Common myeloid progenitor, CD34-positive (primary cell): ENCODE results near the gene RASAL2.
"Not testable (repeated sequence)": the region's sequence is repeated elsewhere in the genome, so short reads cannot be mapped to it uniquely, and the experiment has no call there.

Experiments
- CTCF ChIA-PET: fragments of 350-600 bp; sonication (Branson Sonifier 250); formaldehyde crosslinking; loops from one replicate; lab custom pipeline; 2021; ENCODE audit warnings: antibody characterized with exemption; lab: Charles Lee
- POLR2A ChIA-PET: fragments of 350-600 bp; sonication (Branson Sonifier 250); formaldehyde crosslinking; loops from one replicate; lab custom pipeline; 2021; ENCODE audit warnings: antibody characterized with exemption; lab: Charles Lee
- DNase-seq, 3 donors: peaks; one replicate each; pipeline versions ENCODE4 v3.0.0 to v3.0.0-alpha.2; 2013
- H3K27ac ChIP-seq, 2 experiments: 1 replicate in 1 of 2; 2 replicates in 1 of 2; pipeline ENCODE4 v1.7.0; 2013; ENCODE audit warnings: inconsistent platforms in 2 of 2, low read length in 2 of 2, mild to moderate bottlenecking in 2 of 2, low read depth in 1 of 2, moderate library complexity in 1 of 2; ENCODE audit not compliant: severe bottlenecking in 2 of 2, insufficient read depth in 1 of 2, poor library complexity in 1 of 2
- H3K27me3 ChIP-seq, 5 experiments: replicated peaks in 2 of 5; 1 replicate in 3 of 5; 2 replicates in 2 of 5; pipeline versions ENCODE4 v1.6.1 to v1.7.0; 2013; ENCODE audit warnings: low read length in 4 of 5, mild to moderate bottlenecking in 2 of 5, moderate library complexity in 2 of 5, inconsistent platforms in 1 of 5; ENCODE audit not compliant: insufficient read depth in 5 of 5, control insufficient read depth in 4 of 5
- H3K36me3 ChIP-seq, 4 experiments: 1 replicate in 2 of 4; 2 replicates in 2 of 4; pipeline versions ENCODE4 v1.6.1 to v1.7.0; 2013; ENCODE audit warnings: low read length in 3 of 4, control low read depth in 1 of 4, mild to moderate bottlenecking in 1 of 4; ENCODE audit not compliant: control insufficient read depth in 4 of 4, insufficient read depth in 4 of 4
- H3K4me1 ChIP-seq, 4 experiments: 1 replicate in 3 of 4; 2 replicates in 1 of 4; pipeline versions ENCODE4 v1.6.1 to v1.7.1; 2013; ENCODE audit warnings: low read length in 3 of 4, mild to moderate bottlenecking in 3 of 4, control low read depth in 1 of 4, inconsistent platforms in 1 of 4, moderate library complexity in 1 of 4; ENCODE audit not compliant: control insufficient read depth in 4 of 4, insufficient read depth in 4 of 4; ENCODE audit errors: control extremely low read depth in 1 of 4
- H3K4me3 ChIP-seq, 7 experiments: 1 replicate in 4 of 7; 2 replicates in 3 of 7; pipeline versions ENCODE4 v1.5.1 to v1.7.0; 2013; ENCODE audit warnings: mild to moderate bottlenecking in 7 of 7, low read length in 6 of 7, moderate library complexity in 6 of 7, inconsistent platforms in 2 of 7, low read depth in 2 of 7, control low read depth in 1 of 7; ENCODE audit not compliant: insufficient read depth in 4 of 7, control insufficient read depth in 1 of 7; ENCODE audit errors: extremely low read depth in 1 of 7
- H3K9me3 ChIP-seq, 5 experiments: 1 replicate in 4 of 5; 2 replicates in 1 of 5; pipeline versions ENCODE4 v1.6.1 to v1.7.1; 2013; ENCODE audit warnings: low read length in 4 of 5, mild to moderate bottlenecking in 2 of 5, inconsistent platforms in 1 of 5, low read depth in 1 of 5, moderate library complexity in 1 of 5; ENCODE audit not compliant: control insufficient read depth in 4 of 5, insufficient read depth in 2 of 5; ENCODE audit errors: control extremely low read depth in 1 of 5
- WGBS: methylation state at CpG from one replicate; pipeline ENCODE4 v1.1.5; 2013; ENCODE audit not compliant: insufficient coverage; 5-methylcytosine and 5-hydroxymethylcytosine counted together

Gene RASAL2

GRCh38 chr1:178248284-178248683 lies 154.4 kb downstream of the RASAL2 start:
- H3K27me3 ChIP-seq, CTCF ChIA-PET, POLR2A ChIA-PET, H3K4me3 ChIP-seq, H3K4me1 ChIP-seq, DNase-seq, H3K27ac ChIP-seq, H3K36me3 ChIP-seq: not testable (repeated sequence)
- WGBS: 100% methylated on average over 2 of the region's 3 CpGs
- peaks cover 0 to 19% (median 12%) of the 10 kb centered on the region in 5 experiments for H3K9me3 ChIP-seq

- H3K36me3 ChIP-seq, CTCF ChIA-PET, H3K4me3 ChIP-seq, H3K27ac ChIP-seq, H3K27me3 ChIP-seq, DNase-seq, H3K4me1 ChIP-seq, POLR2A ChIA-PET: not testable (repeated sequence)
- WGBS: 94% methylated on average over 2 of the region's 3 CpGs
- H3K9me3 ChIP-seq: peaks cover 0 to 26% (median 8%) of the 10 kb centered on the region in 5 experiments
Measured at GRCh38 chr1:178253581-178253980, 159.7 kb downstream of the RASAL2 start.

GRCh38 chr1:178254433-178254832 lies 160.5 kb downstream of the RASAL2 start:
- no peak overlapping the region for H3K27ac ChIP-seq
- no peaks in the 10 kb centered on the region for H3K27me3 ChIP-seq
- ChIA-PET CTCF (no interaction called here), POLR2A (no interaction called here)
- H3K4me1 ChIP-seq: no peaks in the 10 kb centered on the region
- H3K4me3 ChIP-seq: no peak overlapping the region
- H3K36me3 ChIP-seq: no peaks in the 10 kb centered on the region
- peaks cover 0 to 23% (median 6%) of the 10 kb centered on the region in 5 experiments for H3K9me3 ChIP-seq
- no peak for DNase-seq

- WGBS: no CpG with 5 or more reads among the region's 3 CpGs
- Histone ChIP-seq H3K27me3 (no peaks in the 10 kb centered on the region), H3K4me3 (no peak overlapping the region), H3K27ac (no peak overlapping the region), H3K9me3 (peaks cover 0 to 10% (median 3%) of the 10 kb centered on the region in 5 experiments), H3K36me3 (no peaks in the 10 kb centered on the region), H3K4me1 (no peaks in the 10 kb centered on the region)
- POLR2A ChIA-PET: no interaction called here
- no peak for DNase-seq
- CTCF ChIA-PET: no interaction called here
Measured at GRCh38 chr1:178258536-178258935, 164.6 kb downstream of the RASAL2 start.

GRCh38 chr1:178262120-178262500 lies 168.2 kb downstream of the RASAL2 start:
- no peak for DNase-seq
- WGBS: 100% methylated on average over 2 of the region's 3 CpGs
- Histone ChIP-seq H3K27me3 (no peaks in the 10 kb centered on the region), H3K4me1 (no peaks in the 10 kb centered on the region), H3K27ac (no peak overlapping the region), H3K4me3 (no peak overlapping the region), H3K9me3 (peaks cover 0 to 5% (median 0%) of the 10 kb centered on the region in 5 experiments), H3K36me3 (no peaks in the 10 kb centered on the region)
- POLR2A ChIA-PET: no interaction called here
- CTCF ChIA-PET: no interaction called here

GRCh38 chr1:178263341-178263740 lies 169.4 kb downstream of the RASAL2 start:
- WGBS: 80% methylated on average over 1 of the region's 2 CpGs
- Histone ChIP-seq H3K9me3 (peaks cover 0 to 5% (median 0%) of the 10 kb centered on the region in 5 experiments), H3K4me1 (no peaks in the 10 kb centered on the region), H3K27me3 (no peaks in the 10 kb centered on the region), H3K36me3 (no peaks in the 10 kb centered on the region), H3K27ac (no peak overlapping the region), H3K4me3 (no peak overlapping the region)
- ChIA-PET POLR2A (no interaction called here), CTCF (no interaction called here)
- DNase-seq: no peak

- no peak overlapping the region for H3K27ac ChIP-seq
- WGBS: no CpG with 5 or more reads among the region's 3 CpGs
Measured at GRCh38 chr1:178266113-178266512, 172.2 kb downstream of the RASAL2 start.

More at GRCh38 chr1:178266113-178266512, 172.2 kb downstream of the RASAL2 start:
- ChIA-PET POLR2A (no interaction called here), CTCF (no interaction called here)
- Histone ChIP-seq H3K4me3 (no peak overlapping the region), H3K9me3 (no peaks in the 10 kb centered on the region), H3K4me1 (no peaks in the 10 kb centered on the region), H3K36me3 (no peaks in the 10 kb centered on the region), H3K27me3 (no peaks in the 10 kb centered on the region)
- DNase-seq: no peak
